ENCODE measurements around the gene WSB2. TPM values are rescaled to one million over a fixed set of nuclear protein-coding genes. Genes with fewer than 3 reads are reported as not detected.

WSB2 gene
- total and polyA plus RNA-seq, 9 of the 15 experiments (the other 6 are each of a cell fraction or from before 2014, with no cell fraction given), result 31.4 to 77.6 (median 52.6) TPM

DNA sequence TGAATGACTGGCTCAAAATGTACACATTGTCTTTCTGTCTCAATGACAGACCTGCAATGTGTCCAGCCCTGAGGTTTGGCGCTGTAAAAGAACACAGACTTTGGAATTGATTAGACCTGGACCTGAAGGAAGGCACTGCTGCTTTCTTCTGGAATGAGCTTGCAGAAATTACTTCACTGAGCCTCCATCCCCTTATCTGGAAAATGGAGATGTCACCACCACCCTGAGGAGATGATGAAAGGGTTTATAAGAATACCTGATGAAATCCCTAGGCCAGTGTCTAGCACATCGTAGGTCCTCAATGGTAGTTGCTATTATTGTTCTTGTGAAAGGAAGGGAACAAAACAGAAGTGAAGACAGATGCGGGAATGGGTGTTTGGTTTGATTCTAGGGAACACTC, 9.7 kb upstream of the WSB2 start (continued):
- TF ChIP-seq, protein P1, sequence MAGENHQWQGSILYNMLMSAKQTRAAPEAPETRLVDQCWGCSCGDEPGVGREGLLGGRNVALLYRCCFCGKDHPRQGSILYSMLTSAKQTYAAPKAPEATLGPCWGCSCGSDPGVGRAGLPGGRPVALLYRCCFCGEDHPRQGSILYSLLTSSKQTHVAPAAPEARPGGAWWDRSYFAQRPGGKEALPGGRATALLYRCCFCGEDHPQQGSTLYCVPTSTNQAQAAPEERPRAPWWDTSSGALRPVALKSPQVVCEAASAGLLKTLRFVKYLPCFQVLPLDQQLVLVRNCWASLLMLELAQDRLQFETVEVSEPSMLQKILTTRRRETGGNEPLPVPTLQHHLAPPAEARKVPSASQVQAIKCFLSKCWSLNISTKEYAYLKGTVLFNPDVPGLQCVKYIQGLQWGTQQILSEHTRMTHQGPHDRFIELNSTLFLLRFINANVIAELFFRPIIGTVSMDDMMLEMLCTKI (IDR thresholded peaks at IDR 0.05; ENCODE audit: partially characterized antibody), result no peak
- TF ChIP-seq ZNF707 (CRISPR knock-in tag; conservative IDR thresholded peaks at IDR 0.05) (no peak), CEBPG (CRISPR knock-in tag; IDR thresholded peaks at IDR 0.05) (no peak), CEBPG (tag; conservative IDR thresholded peaks at IDR 0.05 in 1 of 2, IDR thresholded peaks at IDR 0.05 in 1 of 2) (peak; percentile 88), PRPF4 (IDR thresholded peaks at IDR 0.05; ENCODE audit: insufficient read depth, low read depth, low read length, poor library complexity, severe bottlenecking) (no peak), NELFE (IDR thresholded peaks at IDR 0.05; ENCODE audit: insufficient read depth, insufficient read length) (no peak), SNIP1 (IDR thresholded peaks at IDR 0.05; ENCODE audit: low read depth) (no peak), RAD51 (IDR thresholded peaks at IDR 0.05; ENCODE audit: borderline replicate concordance, low read depth) (no peak), HLTF (IDR thresholded peaks at IDR 0.05) (no peak), PHF21A (IDR thresholded peaks at IDR 0.05; ENCODE audit: borderline replicate concordance, low read depth) (no peak), ZNF274 (IDR thresholded peaks at IDR 0.05; ENCODE audit: borderline replicate concordance, low read depth, low read length) (no peak), FOXM1 (IDR thresholded peaks at IDR 0.05; ENCODE audit: low read depth) (no peak), FOXM1 (CRISPR knock-in tag; IDR thresholded peaks at IDR 0.05; ENCODE audit: low read depth) (no peak), ZNF197 (CRISPR knock-in tag; IDR thresholded peaks at IDR 0.05; ENCODE audit: low read depth) (no peak), RFX5 (IDR thresholded peaks at IDR 0.05; ENCODE audit: low read depth, low read length) (no peak)
- TF ChIP-seq, protein P2, sequence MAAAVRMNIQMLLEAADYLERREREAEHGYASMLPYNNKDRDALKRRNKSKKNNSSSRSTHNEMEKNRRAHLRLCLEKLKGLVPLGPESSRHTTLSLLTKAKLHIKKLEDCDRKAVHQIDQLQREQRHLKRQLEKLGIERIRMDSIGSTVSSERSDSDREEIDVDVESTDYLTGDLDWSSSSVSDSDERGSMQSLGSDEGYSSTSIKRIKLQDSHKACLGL (CRISPR knock-in tag; IDR thresholded peaks at IDR 0.05; ENCODE audit: borderline replicate concordance, poor library complexity, severe bottlenecking), result no peak
- TF ChIP-seq, protein P3, sequence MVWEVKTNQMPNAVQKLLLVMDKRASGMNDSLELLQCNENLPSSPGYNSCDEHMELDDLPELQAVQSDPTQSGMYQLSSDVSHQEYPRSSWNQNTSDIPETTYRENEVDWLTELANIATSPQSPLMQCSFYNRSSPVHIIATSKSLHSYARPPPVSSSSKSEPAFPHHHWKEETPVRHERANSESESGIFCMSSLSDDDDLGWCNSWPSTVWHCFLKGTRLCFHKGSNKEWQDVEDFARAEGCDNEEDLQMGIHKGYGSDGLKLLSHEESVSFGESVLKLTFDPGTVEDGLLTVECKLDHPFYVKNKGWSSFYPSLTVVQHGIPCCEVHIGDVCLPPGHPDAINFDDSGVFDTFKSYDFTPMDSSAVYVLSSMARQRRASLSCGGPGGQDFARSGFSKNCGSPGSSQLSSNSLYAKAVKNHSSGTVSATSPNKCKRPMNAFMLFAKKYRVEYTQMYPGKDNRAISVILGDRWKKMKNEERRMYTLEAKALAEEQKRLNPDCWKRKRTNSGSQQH (CRISPR knock-in tag; IDR thresholded peaks at IDR 0.05), result no peak
- TF ChIP-seq, protein P4, sequence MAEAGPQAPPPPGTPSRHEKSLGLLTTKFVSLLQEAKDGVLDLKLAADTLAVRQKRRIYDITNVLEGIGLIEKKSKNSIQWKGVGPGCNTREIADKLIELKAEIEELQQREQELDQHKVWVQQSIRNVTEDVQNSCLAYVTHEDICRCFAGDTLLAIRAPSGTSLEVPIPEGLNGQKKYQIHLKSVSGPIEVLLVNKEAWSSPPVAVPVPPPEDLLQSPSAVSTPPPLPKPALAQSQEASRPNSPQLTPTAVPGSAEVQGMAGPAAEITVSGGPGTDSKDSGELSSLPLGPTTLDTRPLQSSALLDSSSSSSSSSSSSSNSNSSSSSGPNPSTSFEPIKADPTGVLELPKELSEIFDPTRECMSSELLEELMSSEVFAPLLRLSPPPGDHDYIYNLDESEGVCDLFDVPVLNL (CRISPR knock-in tag; IDR thresholded peaks at IDR 0.05; ENCODE audit: low read depth), result no peak
- TF ChIP-seq, protein P5, sequence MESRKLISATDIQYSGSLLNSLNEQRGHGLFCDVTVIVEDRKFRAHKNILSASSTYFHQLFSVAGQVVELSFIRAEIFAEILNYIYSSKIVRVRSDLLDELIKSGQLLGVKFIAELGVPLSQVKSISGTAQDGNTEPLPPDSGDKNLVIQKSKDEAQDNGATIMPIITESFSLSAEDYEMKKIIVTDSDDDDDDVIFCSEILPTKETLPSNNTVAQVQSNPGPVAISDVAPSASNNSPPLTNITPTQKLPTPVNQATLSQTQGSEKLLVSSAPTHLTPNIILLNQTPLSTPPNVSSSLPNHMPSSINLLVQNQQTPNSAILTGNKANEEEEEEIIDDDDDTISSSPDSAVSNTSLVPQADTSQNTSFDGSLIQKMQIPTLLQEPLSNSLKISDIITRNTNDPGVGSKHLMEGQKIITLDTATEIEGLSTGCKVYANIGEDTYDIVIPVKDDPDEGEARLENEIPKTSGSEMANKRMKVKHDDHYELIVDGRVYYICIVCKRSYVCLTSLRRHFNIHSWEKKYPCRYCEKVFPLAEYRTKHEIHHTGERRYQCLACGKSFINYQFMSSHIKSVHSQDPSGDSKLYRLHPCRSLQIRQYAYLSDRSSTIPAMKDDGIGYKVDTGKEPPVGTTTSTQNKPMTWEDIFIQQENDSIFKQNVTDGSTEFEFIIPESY (CRISPR knock-in tag; IDR thresholded peaks at IDR 0.05), result no peak
- TF ChIP-seq, protein P6, sequence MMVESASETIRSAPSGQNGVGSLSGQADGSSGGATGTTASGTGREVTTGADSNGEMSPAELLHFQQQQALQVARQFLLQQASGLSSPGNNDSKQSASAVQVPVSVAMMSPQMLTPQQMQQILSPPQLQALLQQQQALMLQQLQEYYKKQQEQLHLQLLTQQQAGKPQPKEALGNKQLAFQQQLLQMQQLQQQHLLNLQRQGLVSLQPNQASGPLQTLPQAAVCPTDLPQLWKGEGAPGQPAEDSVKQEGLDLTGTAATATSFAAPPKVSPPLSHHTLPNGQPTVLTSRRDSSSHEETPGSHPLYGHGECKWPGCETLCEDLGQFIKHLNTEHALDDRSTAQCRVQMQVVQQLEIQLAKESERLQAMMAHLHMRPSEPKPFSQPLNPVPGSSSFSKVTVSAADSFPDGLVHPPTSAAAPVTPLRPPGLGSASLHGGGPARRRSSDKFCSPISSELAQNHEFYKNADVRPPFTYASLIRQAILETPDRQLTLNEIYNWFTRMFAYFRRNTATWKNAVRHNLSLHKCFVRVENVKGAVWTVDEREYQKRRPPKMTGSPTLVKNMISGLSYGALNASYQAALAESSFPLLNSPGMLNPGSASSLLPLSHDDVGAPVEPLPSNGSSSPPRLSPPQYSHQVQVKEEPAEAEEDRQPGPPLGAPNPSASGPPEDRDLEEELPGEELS (CRISPR knock-in tag; IDR thresholded peaks at IDR 0.05; ENCODE audit: borderline replicate concordance), result no peak

All from K562 (cell line).